Suppressor macrophage treated with lipopolysaccharide for 1 hour (primary cell): ENCODE data around the gene ACSL6.

Source experiments
- DNase-seq, 3 donors: peaks; one replicate each; pipeline ENCODE4 v3.0.0-alpha.2; 2020 to 2022

ACSL6 gene

GRCh38 chr5:132013006-132013689 lies 1.7 kb upstream of the ACSL6 start:
- no peak for DNase-seq

DNA sequence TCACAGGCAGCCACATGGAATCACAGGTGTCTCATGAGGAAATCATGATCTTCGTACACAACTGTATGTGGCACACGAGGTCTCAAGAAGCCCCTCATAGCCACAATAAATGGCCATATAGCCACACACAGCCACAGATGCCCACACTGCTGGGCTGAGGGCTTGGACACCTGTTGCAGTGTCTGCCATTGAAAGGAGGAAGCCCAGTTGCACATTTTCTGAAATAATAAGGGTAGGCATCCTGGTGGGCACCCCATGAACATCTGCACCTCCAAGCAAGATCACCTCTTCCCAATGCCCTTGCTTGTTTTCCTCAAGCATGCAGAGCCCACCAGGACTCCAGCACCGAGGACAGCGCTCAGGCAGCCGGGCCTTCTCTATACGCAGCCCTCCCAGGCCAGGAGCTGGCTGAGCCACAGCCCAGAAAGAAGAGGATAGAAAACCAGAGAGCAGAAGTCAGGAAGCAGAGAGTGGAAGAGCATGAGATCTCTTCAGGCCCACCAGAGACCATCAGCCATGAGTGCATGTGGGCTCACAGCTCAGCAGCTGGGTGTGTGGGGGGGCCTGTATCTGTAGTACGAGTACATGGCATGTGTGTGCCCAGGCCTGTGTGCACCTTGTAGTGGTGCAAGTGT lies 1.0 kb upstream of the ACSL6 start:
- peak in 2 of 3 donors; percentile 49 to 66 for DNase-seq

- DNase-seq: no peak
These were observed 353 bp downstream of the ACSL6 start for GRCh38 chr5:132010989-132011621.

- DNase-seq: no peak
These were observed 841 bp downstream of the ACSL6 start for GRCh38 chr5:132010645-132010988.

DNA sequence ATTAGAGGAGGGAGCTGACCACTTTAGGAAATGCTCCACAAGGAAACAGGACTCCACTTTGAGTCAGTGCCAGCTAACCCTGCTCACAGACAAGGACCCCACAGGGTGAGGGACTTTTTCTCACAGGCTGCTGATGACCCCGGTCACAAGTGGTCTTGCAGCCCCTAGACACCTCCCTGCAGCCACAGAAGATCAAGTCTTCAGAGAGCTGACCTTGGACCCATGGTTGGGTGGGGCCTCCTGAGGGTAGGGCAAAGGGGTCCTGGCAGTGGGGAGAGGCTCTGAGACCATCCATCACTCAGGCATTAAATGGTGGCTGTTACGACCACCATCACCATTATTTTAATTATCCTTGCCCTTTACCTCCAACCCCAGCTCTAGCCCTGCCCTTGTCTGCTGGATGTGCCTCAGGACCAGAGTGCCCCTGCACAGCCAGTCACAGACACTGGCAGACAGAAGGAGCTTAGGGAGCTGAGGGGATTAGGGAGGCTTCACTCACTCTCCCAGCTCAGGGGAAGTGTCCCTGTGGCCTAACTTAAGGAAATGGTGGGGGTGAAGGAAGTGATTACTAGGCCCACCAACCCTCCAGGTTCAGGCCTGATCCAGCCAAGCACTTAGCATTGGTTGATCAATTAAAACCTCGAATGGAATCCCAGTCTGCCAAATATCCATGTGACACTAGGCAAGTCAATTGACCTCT lies 1.6 kb downstream of the ACSL6 start:
- no peak for DNase-seq

- DNase-seq: no peak
These were observed 2.3 kb downstream of the ACSL6 start for GRCh38 chr5:132008961-132009680.

DNA sequence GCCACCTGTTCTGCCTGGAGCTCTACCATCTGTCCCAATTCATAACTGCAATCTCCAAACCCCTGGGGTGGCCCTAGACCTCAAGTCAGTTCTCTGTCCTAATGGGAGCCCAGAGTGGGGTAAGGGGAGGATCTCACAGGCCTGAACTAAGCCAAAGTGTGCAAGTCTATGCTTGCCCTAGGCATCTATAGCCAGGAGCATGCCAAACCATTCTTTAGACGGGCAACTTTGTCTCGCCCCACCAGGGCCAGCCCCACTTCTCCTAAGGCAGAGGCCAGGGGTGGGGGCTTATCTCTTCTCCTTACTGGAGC lies 3.3 kb downstream of the ACSL6 start:
- no peak for DNase-seq

DNA sequence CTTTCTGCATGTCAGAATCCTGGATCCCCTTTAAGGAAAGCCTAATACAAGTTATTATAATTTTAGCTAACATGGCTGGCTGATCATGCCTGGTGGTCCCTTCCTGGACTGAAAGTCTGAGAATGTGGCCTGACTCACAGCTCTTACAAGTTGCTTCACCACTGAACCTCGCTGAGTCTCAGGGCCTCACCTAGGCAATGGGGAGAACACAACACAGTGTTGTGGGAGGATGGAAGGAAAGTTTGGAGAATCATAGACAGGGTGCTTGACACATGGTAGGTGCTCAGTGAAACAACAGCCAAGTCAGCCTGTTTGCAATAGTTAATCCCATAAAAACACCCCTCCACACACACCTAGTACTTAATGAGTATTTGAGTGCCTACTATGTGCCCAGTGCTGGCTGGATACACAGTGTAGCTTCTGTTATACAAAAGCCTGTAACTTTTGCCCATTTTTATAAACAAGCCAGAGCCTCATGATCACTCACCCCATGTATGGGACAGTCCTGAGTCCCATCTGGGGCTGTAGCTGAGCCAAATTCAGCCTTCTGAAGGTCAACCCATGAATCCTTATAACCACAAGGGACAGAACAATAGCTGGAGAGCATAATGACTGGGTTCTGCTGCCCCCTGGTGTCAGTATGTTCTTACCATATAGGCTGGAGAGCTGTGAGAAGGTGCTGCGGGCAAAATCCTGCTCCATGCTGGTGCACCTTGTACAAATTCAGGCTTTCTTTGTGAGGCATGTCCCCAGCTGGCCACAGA lies 3.9 kb downstream of the ACSL6 start:
- DNase-seq: peak; percentile 89 to 94 (median 93)

GRCh38 chr5:132006331-132007120 lies 4.9 kb downstream of the ACSL6 start:
- DNase-seq: no peak

DNA sequence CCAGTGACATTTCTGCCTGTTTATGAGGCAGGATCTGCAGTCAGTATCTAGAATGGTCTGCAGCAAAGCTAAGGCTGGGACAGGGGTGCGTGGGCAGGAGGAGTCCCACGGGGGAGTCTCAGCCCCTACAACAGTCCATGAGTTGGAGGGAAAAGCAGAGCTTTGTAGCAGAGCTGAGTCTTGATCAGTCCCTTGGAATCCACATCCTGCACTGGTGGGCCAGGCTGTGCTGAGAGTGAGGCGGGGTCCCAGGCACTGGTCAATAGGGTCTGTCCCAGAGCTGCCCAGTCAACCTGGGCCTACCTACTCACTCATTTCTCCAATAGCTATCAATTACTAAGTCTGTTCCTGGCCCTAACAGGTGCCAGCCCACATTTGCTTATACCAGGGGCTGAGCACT lies 5.9 kb downstream of the ACSL6 start:
- DNase-seq: no peak

GRCh38 chr5:132003982-132004381 lies 7.5 kb downstream of the ACSL6 start:
- DNase-seq: no peak

- no peak for DNase-seq
These were observed 8.2 kb downstream of the ACSL6 start for GRCh38 chr5:132003170-132003744.

GRCh38 chr5:132002757-132003156 lies 8.7 kb downstream of the ACSL6 start:
- no peak for DNase-seq

- no peak for DNase-seq
These were observed 9.6 kb downstream of the ACSL6 start for GRCh38 chr5:132001647-132002561.

DNA sequence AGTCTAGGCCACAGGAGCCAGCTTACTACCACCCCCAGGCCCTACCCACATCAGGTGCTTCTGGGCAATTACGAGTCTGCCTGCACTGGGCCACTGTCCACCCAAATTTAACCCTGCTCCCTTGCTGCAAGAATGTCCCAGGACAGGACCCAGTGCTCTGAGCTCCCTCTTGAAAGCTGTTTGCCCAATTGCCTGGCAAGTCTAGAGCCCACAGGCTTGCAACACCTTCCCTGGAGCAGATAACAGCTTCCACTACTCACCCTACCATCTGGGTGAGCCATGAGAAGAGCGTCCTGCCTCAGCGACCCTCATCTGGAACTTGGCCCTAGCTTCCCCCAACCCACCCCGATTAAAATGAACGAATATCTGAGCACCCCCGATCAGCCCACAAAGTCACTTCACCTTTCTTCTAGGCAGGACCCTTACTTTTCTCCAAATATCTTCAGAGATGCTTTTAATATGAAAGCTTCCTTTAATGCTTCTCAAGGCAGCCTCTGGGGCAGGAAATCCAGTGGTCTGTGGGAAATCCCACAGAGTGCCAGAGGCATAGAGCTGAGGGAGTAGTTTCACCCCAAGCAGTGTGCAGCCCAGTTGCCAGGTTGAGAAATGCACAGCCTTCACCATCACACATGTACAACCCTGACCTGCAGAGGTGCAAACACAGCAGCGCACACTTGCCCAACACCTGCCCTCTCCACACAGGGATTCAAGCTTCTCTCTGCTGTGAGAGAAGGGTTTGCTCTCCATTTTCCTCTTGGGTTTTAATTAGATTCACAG lies 10.6 kb downstream of the ACSL6 start:
- no peak for DNase-seq

- no peak for DNase-seq
These were observed 11.3 kb downstream of the ACSL6 start for GRCh38 chr5:132000241-132000490.

DNA sequence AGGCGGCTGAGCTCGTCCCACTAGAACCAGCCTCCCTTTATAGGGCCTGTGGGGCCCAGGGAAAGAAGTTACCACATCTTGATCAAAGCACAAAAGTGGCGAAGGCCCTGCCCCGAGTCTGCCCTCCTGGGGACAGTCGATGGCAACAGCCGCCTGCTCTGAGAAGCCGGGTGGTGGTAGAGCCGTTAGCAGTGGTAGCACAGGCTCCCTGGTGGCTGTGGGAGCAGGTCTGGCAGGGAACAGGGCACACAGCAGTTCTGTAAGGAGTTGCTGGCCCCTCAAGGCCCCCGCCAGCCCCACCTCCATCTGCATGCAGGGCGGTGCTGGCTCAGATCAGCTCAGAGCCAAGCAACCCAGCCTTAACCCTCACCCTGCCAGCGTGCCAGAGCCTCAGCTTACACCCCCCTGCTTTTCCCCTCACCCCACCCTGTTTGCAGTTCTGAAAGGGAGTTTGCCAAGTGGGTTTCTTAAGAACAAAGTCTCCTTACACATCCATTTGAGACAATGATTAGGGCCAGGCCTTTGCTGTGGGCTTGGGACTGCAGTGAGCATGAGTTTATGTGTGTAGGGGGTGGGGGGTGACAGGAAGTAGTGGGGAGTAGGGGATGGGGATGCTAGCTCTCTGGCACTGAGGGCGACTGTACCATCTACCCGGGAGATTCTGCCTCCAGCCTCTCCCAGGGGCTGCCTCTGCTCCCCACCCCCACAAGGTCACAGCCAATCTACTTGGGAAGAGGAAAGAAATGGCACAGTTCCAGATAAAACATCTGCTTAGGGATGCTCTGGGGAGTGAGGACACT lies 11.8 kb downstream of the ACSL6 start:
- DNase-seq: no peak

GRCh38 chr5:131999041-131999440 lies 12.4 kb downstream of the ACSL6 start:
- DNase-seq: no peak
